Uterus (tissue), 2 donors: ENCODE results near the gene SCTR.

ENCODE experiments used
- POLR2A ChIP-seq, 2 donors: fragments of 450-650 bp; IDR thresholded peaks; one replicate each; pipeline ENCODE4 v1.6.1; 2016; ENCODE audit warnings: antibody characterized with exemption in 2 of 2, mild to moderate bottlenecking in 1 of 2, moderate library complexity in 1 of 2
- TF ChIP-seq, protein P1 (sequence below), 4 experiments: fragments of 200-600 bp in 2 of 4; fragments of 450-650 bp in 2 of 4; sonication (generic) in 2 of 4; IDR thresholded peaks; one replicate each; pipeline ENCODE4 v1.5.1; 2016 to 2019; ENCODE audit warnings: antibody characterized with exemption in 4 of 4, mild to moderate bottlenecking in 2 of 4, moderate library complexity in 1 of 4

GRCh38 chr2:119489232-119489952 lies 34.9 kb downstream of the SCTR start:
- TF ChIP-seq, protein P1, sequence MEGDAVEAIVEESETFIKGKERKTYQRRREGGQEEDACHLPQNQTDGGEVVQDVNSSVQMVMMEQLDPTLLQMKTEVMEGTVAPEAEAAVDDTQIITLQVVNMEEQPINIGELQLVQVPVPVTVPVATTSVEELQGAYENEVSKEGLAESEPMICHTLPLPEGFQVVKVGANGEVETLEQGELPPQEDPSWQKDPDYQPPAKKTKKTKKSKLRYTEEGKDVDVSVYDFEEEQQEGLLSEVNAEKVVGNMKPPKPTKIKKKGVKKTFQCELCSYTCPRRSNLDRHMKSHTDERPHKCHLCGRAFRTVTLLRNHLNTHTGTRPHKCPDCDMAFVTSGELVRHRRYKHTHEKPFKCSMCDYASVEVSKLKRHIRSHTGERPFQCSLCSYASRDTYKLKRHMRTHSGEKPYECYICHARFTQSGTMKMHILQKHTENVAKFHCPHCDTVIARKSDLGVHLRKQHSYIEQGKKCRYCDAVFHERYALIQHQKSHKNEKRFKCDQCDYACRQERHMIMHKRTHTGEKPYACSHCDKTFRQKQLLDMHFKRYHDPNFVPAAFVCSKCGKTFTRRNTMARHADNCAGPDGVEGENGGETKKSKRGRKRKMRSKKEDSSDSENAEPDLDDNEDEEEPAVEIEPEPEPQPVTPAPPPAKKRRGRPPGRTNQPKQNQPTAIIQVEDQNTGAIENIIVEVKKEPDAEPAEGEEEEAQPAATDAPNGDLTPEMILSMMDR (IDR thresholded peaks at IDR 0.05): no peak
- TF ChIP-seq POLR2A (IDR thresholded peaks at IDR 0.05): no peak
